BE2C (cell line): ENCODE data around the gene TKTL1.

Experiments
- DNase-seq: peaks from one replicate; pipeline ENCODE4 v3.0.0-alpha.2; 2020
- H3K27me3 ChIP-seq: fragments of 250-450 bp; sonication (Bioruptor Pico); 2 replicates; pipeline ENCODE4 v1.5.1; 2020; ENCODE audit warnings: mild to moderate bottlenecking
- H3K36me3 ChIP-seq: fragments of 250-450 bp; sonication (Bioruptor Pico); 2 replicates; pipeline ENCODE4 v1.5.1; 2020; ENCODE audit warnings: mild to moderate bottlenecking
- H3K4me1 ChIP-seq: fragments of 250-450 bp; sonication (Bioruptor Pico); 2 replicates; pipeline ENCODE4 v1.5.1; 2020
- H3K4me3 ChIP-seq: 2 replicates; pipeline ENCODE4 v1.5.1; 2011; ENCODE audit warnings: low read depth, low read length
- H3K9me3 ChIP-seq: fragments of 250-450 bp; sonication (Bioruptor Pico); 2 replicates; pipeline ENCODE4 v1.5.1; 2020
- TF ChIP-seq, protein P1 (sequence below): IDR thresholded peaks from 2 replicates; pipeline ENCODE4 v1.5.1; 2012; ENCODE audit warnings: mild to moderate bottlenecking, low read depth, low read length

The TKTL1 gene

DNA sequence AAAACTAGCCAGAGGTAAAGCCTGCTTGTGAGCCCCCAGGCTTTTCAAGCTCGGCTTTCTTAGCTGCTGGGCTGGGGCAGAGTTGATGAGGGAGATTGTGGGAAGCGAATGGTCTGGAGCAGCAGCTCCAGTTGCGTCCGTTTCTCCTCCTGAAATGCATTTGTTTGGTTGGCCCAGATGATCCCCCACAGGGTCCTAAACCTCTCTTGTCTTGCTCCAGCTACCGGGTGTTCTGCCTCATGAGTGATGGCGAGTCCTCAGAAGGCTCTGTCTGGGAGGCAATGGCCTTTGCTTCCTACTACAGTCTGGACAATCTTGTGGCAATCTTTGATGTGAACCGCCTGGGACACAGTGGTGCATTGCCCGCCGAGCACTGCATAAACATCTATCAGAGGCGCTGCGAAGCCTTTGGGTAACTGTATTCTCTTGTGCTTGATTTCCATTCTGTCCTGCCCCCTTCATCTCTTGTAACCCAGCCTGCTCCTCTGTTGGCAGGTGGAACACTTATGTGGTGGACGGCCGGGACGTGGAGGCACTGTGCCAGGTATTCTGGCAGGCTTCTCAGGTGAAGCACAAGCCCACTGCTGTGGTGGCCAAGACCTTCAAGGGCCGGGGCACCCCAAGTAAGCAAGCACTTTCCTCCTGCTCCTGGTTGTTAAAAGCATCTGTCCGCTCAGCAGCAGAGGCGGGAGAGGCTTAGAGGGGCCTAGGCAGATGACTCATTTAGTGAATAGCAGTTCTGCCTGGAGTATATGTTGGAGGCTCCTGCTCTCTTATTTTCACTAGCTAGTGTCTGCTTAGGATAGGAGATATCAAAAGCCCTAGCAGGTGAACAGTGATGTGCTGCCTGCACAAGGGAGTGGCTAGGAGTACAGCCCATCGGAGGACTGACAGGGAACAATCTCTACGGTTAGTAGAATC lies 15.3 kb downstream of the TKTL1 start:
- TF ChIP-seq, protein P1, sequence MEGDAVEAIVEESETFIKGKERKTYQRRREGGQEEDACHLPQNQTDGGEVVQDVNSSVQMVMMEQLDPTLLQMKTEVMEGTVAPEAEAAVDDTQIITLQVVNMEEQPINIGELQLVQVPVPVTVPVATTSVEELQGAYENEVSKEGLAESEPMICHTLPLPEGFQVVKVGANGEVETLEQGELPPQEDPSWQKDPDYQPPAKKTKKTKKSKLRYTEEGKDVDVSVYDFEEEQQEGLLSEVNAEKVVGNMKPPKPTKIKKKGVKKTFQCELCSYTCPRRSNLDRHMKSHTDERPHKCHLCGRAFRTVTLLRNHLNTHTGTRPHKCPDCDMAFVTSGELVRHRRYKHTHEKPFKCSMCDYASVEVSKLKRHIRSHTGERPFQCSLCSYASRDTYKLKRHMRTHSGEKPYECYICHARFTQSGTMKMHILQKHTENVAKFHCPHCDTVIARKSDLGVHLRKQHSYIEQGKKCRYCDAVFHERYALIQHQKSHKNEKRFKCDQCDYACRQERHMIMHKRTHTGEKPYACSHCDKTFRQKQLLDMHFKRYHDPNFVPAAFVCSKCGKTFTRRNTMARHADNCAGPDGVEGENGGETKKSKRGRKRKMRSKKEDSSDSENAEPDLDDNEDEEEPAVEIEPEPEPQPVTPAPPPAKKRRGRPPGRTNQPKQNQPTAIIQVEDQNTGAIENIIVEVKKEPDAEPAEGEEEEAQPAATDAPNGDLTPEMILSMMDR: no peak
- DNase-seq: no peak
- Histone ChIP-seq H3K9me3 (no peaks in the 10 kb centered on the region), H3K27me3 (no peaks in the 10 kb centered on the region), H3K4me1 (no peaks in the 10 kb centered on the region), H3K36me3 (no peaks in the 10 kb centered on the region), H3K4me3 (no peak overlapping the region)

DNA sequence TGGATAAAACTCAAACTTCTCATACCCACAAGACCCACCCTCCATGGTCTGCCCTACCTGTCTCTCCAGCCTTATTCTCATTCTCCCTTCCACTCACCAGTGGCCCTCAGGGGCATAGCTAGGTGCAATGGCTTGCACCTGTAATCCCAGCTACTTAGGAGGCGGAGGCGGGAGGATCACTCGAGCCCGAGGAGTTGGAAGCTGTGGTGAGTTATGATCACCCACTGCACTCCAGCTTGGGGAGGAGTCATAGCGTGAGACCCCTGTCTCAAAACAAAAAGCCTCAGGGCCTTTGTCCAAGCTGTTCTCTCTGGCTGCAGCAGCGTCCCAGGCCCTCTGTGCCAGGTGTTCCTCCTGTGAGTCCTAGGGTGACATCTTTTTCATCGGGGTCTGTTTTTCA lies 16.5 kb downstream of the TKTL1 start:
- TF ChIP-seq, protein P1: no peak
- Histone ChIP-seq H3K4me3 (no peak overlapping the region), H3K27me3 (no peaks in the 10 kb centered on the region), H3K9me3 (no peaks in the 10 kb centered on the region), H3K36me3 (no peaks in the 10 kb centered on the region), H3K4me1 (no peaks in the 10 kb centered on the region)
- DNase-seq: no peak

DNA sequence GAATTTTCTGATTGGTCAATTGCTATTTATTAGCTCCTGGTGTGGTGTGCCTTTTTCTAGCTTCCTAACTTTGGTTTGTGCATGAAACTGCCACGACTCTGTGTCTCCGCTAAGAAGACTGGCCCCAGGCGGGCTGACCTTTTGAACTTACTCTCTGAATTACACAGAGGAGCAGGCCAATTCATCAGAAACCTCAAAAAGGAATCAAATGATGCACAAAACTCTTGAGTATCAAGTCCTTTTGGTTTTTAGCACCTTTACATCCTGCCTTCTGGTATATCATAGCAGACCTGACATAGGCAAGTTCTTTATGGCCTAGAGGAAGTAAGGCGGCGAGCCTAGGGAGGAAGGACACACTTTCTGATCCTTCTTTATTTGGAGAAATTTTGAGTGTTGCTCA lies 17.6 kb downstream of the TKTL1 start:
- Histone ChIP-seq H3K4me3 (no peak overlapping the region), H3K9me3 (no peaks in the 10 kb centered on the region), H3K4me1 (no peaks in the 10 kb centered on the region), H3K36me3 (no peaks in the 10 kb centered on the region), H3K27me3 (no peaks in the 10 kb centered on the region)
- no peak for DNase-seq
- TF ChIP-seq, protein P1: no peak

DNA sequence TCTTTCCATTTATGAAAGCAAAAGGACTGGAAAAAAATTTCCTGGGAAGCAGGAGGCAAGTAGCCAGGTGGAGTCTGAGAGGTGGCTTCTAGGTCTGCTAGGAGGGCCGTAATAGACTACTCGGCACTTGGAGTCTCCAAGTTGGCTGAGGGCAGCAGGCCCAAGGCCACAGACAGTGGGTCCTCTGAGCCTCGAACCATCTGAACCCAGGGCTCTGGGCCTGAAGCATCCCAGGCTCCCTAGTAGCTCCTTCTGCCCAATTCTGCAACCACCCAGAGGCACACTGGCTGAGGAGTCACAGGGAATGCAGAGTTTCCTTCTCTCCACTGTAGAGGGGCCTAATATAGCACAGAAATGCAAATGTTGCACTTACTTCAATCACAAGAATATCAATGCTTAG lies 19.8 kb downstream of the TKTL1 start:
- Histone ChIP-seq H3K9me3 (no peaks in the 10 kb centered on the region), H3K4me1 (no peaks in the 10 kb centered on the region), H3K4me3 (no peak overlapping the region), H3K27me3 (no peaks in the 10 kb centered on the region), H3K36me3 (no peaks in the 10 kb centered on the region)
- DNase-seq: no peak
- TF ChIP-seq, protein P1: no peak

DNA sequence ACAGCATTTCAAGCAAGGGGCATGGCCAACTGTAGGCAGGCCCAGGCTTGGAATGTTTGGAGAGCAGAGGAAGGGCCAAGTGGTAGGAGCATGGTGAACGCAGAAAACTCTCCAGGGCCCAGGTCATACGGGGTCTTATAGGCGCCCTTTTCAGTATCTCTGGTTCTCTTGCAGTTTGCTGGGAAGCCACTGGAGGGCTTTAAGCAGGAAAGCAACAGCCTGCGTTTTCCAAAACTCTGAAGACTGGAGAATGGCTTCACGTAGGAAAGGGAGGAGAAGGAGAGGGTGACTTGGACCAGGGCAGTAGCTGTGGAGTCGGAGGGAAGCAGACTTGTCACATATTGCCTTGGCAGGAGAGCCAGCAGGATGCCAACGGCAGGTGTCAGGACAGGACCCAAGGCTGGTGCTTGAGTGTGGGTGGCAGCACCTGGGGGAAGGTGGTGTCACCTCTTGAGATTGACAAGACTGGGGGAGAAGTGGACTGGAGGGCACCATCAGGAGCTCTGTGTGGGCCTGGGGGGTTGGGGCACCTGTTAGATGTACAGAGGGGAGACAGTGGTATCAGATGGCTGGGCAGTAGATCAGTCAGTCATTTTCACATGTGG lies 21.9 kb downstream of the TKTL1 start:
- Histone ChIP-seq H3K4me3 (no peak overlapping the region), H3K27me3 (no peaks in the 10 kb centered on the region), H3K9me3 (no peaks in the 10 kb centered on the region), H3K36me3 (no peaks in the 10 kb centered on the region), H3K4me1 (no peaks in the 10 kb centered on the region)
- TF ChIP-seq, protein P1: peak; percentile 61
- DNase-seq: peak; percentile 44

DNA sequence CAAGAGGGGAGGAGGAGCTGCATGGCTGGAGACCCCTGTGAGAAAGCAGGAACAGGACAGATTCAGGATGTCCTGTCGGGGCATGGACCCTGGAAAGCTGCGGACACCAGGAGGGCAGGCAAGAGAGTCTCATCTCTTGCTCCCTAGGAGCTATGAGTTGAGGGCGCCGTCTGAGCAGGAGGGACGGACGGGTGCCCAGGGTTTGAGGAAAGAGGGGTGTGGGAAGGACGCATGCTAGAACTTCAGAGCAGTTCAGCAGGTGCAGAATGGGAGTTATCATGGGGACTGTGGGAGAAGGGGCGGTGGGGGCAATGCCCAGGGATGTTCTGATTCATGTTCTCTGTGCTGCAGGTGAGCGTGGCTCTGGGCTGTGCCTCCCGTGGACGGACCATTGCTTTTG lies 24.8 kb downstream of the TKTL1 start:
- DNase-seq: no peak
- H3K4me1 ChIP-seq: no peaks in the 10 kb centered on the region
- no peaks in the 10 kb centered on the region for H3K36me3 ChIP-seq
- no peaks in the 10 kb centered on the region for H3K27me3 ChIP-seq
- H3K4me3 ChIP-seq: no peak overlapping the region
- TF ChIP-seq, protein P1: no peak
- H3K9me3 ChIP-seq: no peaks in the 10 kb centered on the region
